HG03378 (cell line): Measurements from ENCODE around the gene GTF3C4.

Source experiments
- ATAC-seq: cut with Tn5 transposase; IDR thresholded peaks from one replicate; pipeline ENCODE4 v1.9.1; 2021; ENCODE audit warnings: mild to moderate bottlenecking, moderate library complexity; ENCODE audit not compliant: unreplicated experiment

GTF3C4 gene

GRCh38 chr9:132730054-132731033 is 60.1 kb downstream of the GTF3C4 start:
- ATAC-seq = no peak

- ATAC-seq = no peak
Observed at GRCh38 chr9:132731230-132731629, 61.0 kb downstream of the GTF3C4 start.

GRCh38 chr9:132732326-132733259 is 62.3 kb downstream of the GTF3C4 start:
- no peak for ATAC-seq

- no peak for ATAC-seq
Observed at GRCh38 chr9:132733260-132733815, 63.1 kb downstream of the GTF3C4 start.

GRCh38 chr9:132739710-132740310 is 69.5 kb downstream of the GTF3C4 start:
- no peak for ATAC-seq

- no peak for ATAC-seq
Observed at GRCh38 chr9:132740526-132741309, 70.5 kb downstream of the GTF3C4 start.

- ATAC-seq = no peak
Observed at GRCh38 chr9:132742821-132743311, 72.6 kb downstream of the GTF3C4 start.

- no peak for ATAC-seq
Observed at GRCh38 chr9:132743931-132744479, 73.7 kb downstream of the GTF3C4 start.
